Measurements from ENCODE around the gene F7.

GRCh38 chr13:113061796-113062425, 43.7 kb upstream of the F7 start:
- TF ChIP-seq CTCF (IDR thresholded peaks at IDR 0.05) (no peak), POLR2A (IDR thresholded peaks at IDR 0.05) (no peak)

All from thyroid gland (tissue), 4 donors.